Measurements from ENCODE around the gene CCT8L2. TPM values are rescaled to one million over a fixed set of nuclear protein-coding genes. Genes with fewer than 3 reads are reported as not detected.
"Not testable (repeated sequence)": the region's sequence is repeated elsewhere in the genome, so short reads cannot be mapped to it uniquely, and the experiment has no call there.

The CCT8L2 gene
- total RNA-seq, 1 experiment from 2014 or later = not detected

GRCh38 chr22:16617516-16617915 lies 24.9 kb upstream of the CCT8L2 start:
- H3K27ac ChIP-seq (ENCODE audit: low read length); H3K27me3 ChIP-seq (ENCODE audit: low read length); H3F3A ChIP-seq (ENCODE audit: low read length, unreplicated experiment); ATAC-seq; H3K36me3 ChIP-seq (ENCODE audit: low read depth, low read length); H3K4me3 ChIP-seq (ENCODE audit: low read length); BruUV-seq (replicated peaks); H3K4me1 ChIP-seq (ENCODE audit: insufficient read depth, low read length); H3K9me3 ChIP-seq (ENCODE audit: low read length); H4K20me1 ChIP-seq (ENCODE audit: low read length); POLR2A ChIA-PET (ENCODE audit: unreplicated experiment); H3K79me2 ChIP-seq (ENCODE audit: low read length); H2AFZ ChIP-seq (ENCODE audit: low read length); intact Hi-C loops (cut with micrococcal nuclease); DNase-seq; H3K9ac ChIP-seq (ENCODE audit: low read length); H3K4me2 ChIP-seq (ENCODE audit: low read length); H3K9me2 ChIP-seq (replicated peaks; ENCODE audit: low read length); CTCF ChIA-PET: not testable (repeated sequence)

- ATAC-seq; H3F3A ChIP-seq (ENCODE audit: low read length, unreplicated experiment); H3K79me2 ChIP-seq (ENCODE audit: low read length); BruUV-seq (replicated peaks); H4K20me1 ChIP-seq (ENCODE audit: low read length); DNase-seq; intact Hi-C loops (cut with micrococcal nuclease); H3K9ac ChIP-seq (ENCODE audit: low read length); H3K4me2 ChIP-seq (ENCODE audit: low read length); H3K4me1 ChIP-seq (ENCODE audit: insufficient read depth, low read length); POLR2A ChIA-PET (ENCODE audit: unreplicated experiment); H3K9me2 ChIP-seq (replicated peaks; ENCODE audit: low read length); H3K36me3 ChIP-seq (ENCODE audit: low read depth, low read length); H3K9me3 ChIP-seq (ENCODE audit: low read length); H3K27me3 ChIP-seq (ENCODE audit: low read length); H3K27ac ChIP-seq (ENCODE audit: low read length); H3K4me3 ChIP-seq (ENCODE audit: low read length); CTCF ChIA-PET; H2AFZ ChIP-seq (ENCODE audit: low read length): not testable (repeated sequence)
These were observed 23.9 kb upstream of the CCT8L2 start for GRCh38 chr22:16616390-16616938.

GRCh38 chr22:16615606-16616245 lies 23.1 kb upstream of the CCT8L2 start:
- H2AFZ ChIP-seq (ENCODE audit: low read length); CTCF ChIA-PET; H3K27me3 ChIP-seq (ENCODE audit: low read length); BruUV-seq (replicated peaks); H3K79me2 ChIP-seq (ENCODE audit: low read length); intact Hi-C loops (cut with micrococcal nuclease); H3K4me1 ChIP-seq (ENCODE audit: insufficient read depth, low read length); H3K27ac ChIP-seq (ENCODE audit: low read length); H3K4me2 ChIP-seq (ENCODE audit: low read length); H4K20me1 ChIP-seq (ENCODE audit: low read length); H3K4me3 ChIP-seq (ENCODE audit: low read length); POLR2A ChIA-PET (ENCODE audit: unreplicated experiment); H3F3A ChIP-seq (ENCODE audit: low read length, unreplicated experiment); H3K9ac ChIP-seq (ENCODE audit: low read length); ATAC-seq; H3K9me2 ChIP-seq (replicated peaks; ENCODE audit: low read length); H3K9me3 ChIP-seq (ENCODE audit: low read length); DNase-seq; H3K36me3 ChIP-seq (ENCODE audit: low read depth, low read length): not testable (repeated sequence)

- Histone ChIP-seq H3K79me2 (ENCODE audit: low read length) (no peaks in the 10 kb centered on the region), H3K36me3 (ENCODE audit: low read depth, low read length) (no peaks in the 10 kb centered on the region), H3K4me3 (ENCODE audit: low read length) (no peak overlapping the region), H3K9me3 (ENCODE audit: low read length) (no peaks in the 10 kb centered on the region), H2AFZ (ENCODE audit: low read length) (no peak overlapping the region), H3K9me2 (replicated peaks; ENCODE audit: low read length) (no peaks in the 10 kb centered on the region), H4K20me1 (ENCODE audit: low read length) (no peaks in the 10 kb centered on the region), H3K4me1 (ENCODE audit: insufficient read depth, low read length) (no peaks in the 10 kb centered on the region), H3K9ac (ENCODE audit: low read length) (no peak overlapping the region), H3K4me2 (ENCODE audit: low read length) (no peak overlapping the region), H3K27me3 (ENCODE audit: low read length) (no peaks in the 10 kb centered on the region), H3F3A (ENCODE audit: low read length, unreplicated experiment) (no peaks in the 10 kb centered on the region), H3K27ac (ENCODE audit: low read length) (no peak overlapping the region)
- no peak for TF ChIP-seq CTCF (conservative IDR thresholded peaks at IDR 0.05; ENCODE audit: low read depth, low read length)
- TF ChIP-seq EZH2 (IDR thresholded peaks at IDR 0.05; ENCODE audit: low read length, unreplicated experiment) = no peak
- no peak for TF ChIP-seq EZH2phosphoT487 (IDR thresholded peaks at IDR 0.05; ENCODE audit: borderline replicate concordance, low read length)
- no peak for DNase-seq
- no peak for ATAC-seq
- ChIA-PET POLR2A (ENCODE audit: unreplicated experiment) (no interaction called here), CTCF (no interaction called here)
- BruUV-seq (replicated peaks) = no TSS peak
- intact Hi-C loops (cut with micrococcal nuclease) = no loop called here
These were observed 17.1 kb upstream of the CCT8L2 start for GRCh38 chr22:16609548-16610261.

Measured in PC-3 (cell line).